Esophagus (tissue), 2 donors: ENCODE measurements around the gene ADCY7. TPM values are rescaled to one million over a fixed set of nuclear protein-coding genes. Genes with fewer than 3 reads are reported as not detected.

ENCODE experiments used
- H3K27ac ChIP-seq, 2 donors: one replicate each; pipeline ENCODE4 v1.5.1; 2013; ENCODE audit warnings: low read depth in 2 of 2, mild to moderate bottlenecking in 2 of 2, inconsistent platforms in 1 of 2, low read length in 1 of 2, moderate library complexity in 1 of 2
- H3K27me3 ChIP-seq, 2 donors: one replicate each; pipeline ENCODE4 v1.6.1; 2013; ENCODE audit warnings: low read length in 2 of 2, control low read depth in 1 of 2, mild to moderate bottlenecking in 1 of 2; ENCODE audit not compliant: insufficient read depth in 2 of 2, control insufficient read depth in 1 of 2
- H3K36me3 ChIP-seq, 2 donors: one replicate each; pipeline ENCODE4 v1.6.1; 2013; ENCODE audit warnings: low read length in 1 of 2; ENCODE audit not compliant: control insufficient read depth in 2 of 2, insufficient read depth in 2 of 2
- H3K4me1 ChIP-seq, 2 donors: one replicate each; pipeline ENCODE4 v1.6.1; 2013; ENCODE audit warnings: low read length in 1 of 2; ENCODE audit not compliant: control insufficient read depth in 2 of 2, insufficient read depth in 2 of 2
- H3K4me3 ChIP-seq, 2 donors: one replicate each; pipeline ENCODE4 v1.5.1; 2013; ENCODE audit warnings: low read length in 2 of 2, mild to moderate bottlenecking in 2 of 2, low read depth in 1 of 2, moderate library complexity in 1 of 2
- H3K9me3 ChIP-seq, 2 donors: one replicate each; pipeline ENCODE4 v1.6.1; 2013; ENCODE audit warnings: mild to moderate bottlenecking in 2 of 2, low read depth in 1 of 2, low read length in 1 of 2, moderate library complexity in 1 of 2; ENCODE audit not compliant: control insufficient read depth in 2 of 2, insufficient read depth in 1 of 2
- WGBS, 2 donors: extraction: QIAGEN DNeasy Blood & Tissue Kit; methylation state at CpG; one replicate each; pipeline ENCODE4 v1.1.7; 2013; 5-methylcytosine and 5-hydroxymethylcytosine counted together
- polyA plus RNA-seq, 2 donors: library from polyadenylated mRNA; stranded (reverse); fragments of 200-250 nt; gene quantifications; one replicate each; pipeline ENCODE4 v1.2.3, GENCODE V29; 2013
- donor health status: healthy with polysubstance abuse.
- donor health status: Bipolar disorder and iron deficiency.

The ADCY7 gene
- polyA plus RNA-seq, 2 donors: 8.9 to 9.5 TPM

- Histone ChIP-seq H3K36me3 (peaks cover 0 to 6% of the 10 kb centered on the region in 2 donors), H3K27me3 (no peaks in the 10 kb centered on the region), H3K9me3 (no peaks in the 10 kb centered on the region), H3K4me3 (no peak overlapping the region), H3K27ac (no peak overlapping the region), H3K4me1 (peaks cover 3 to 10% of the 10 kb centered on the region in 2 donors)
- 77 to 83% methylated on average over 7 of the region's 7 CpGs for WGBS, 2 donors
Observed at GRCh38 chr16:50272111-50272571, 5.8 kb downstream of the ADCY7 start.

GRCh38 chr16:50272687-50273381 is 6.5 kb downstream of the ADCY7 start:
- no peaks in the 10 kb centered on the region for H3K27me3 ChIP-seq
- peaks cover 3 to 10% of the 10 kb centered on the region in 2 donors for H3K4me1 ChIP-seq
- 90 to 92% methylated on average over 5 of the region's 5 CpGs for WGBS, 2 donors
- H3K9me3 ChIP-seq: no peaks in the 10 kb centered on the region
- peak overlapping the region in 1 of 2 donors; percentile 14 for H3K27ac ChIP-seq
- peaks cover 0 to 6% of the 10 kb centered on the region in 2 donors for H3K36me3 ChIP-seq
- no peak overlapping the region for H3K4me3 ChIP-seq

- Histone ChIP-seq H3K27ac (peak overlapping the region in 1 of 2 donors; percentile 59), H3K4me3 (no peak overlapping the region), H3K4me1 (peaks cover 3 to 10% of the 10 kb centered on the region in 2 donors), H3K36me3 (peaks cover 0 to 6% of the 10 kb centered on the region in 2 donors), H3K9me3 (no peaks in the 10 kb centered on the region), H3K27me3 (no peaks in the 10 kb centered on the region)
- WGBS, 2 donors: 86 to 95% methylated on average over 2 of the region's 2 CpGs
Observed at GRCh38 chr16:50273382-50273690, 7.0 kb downstream of the ADCY7 start.

- peaks cover 3 to 10% of the 10 kb centered on the region in 2 donors for H3K4me1 ChIP-seq
- no peaks in the 10 kb centered on the region for H3K9me3 ChIP-seq
- H3K4me3 ChIP-seq: peak overlapping the region; percentile 13 to 30
- no peaks in the 10 kb centered on the region for H3K27me3 ChIP-seq
- peak overlapping the region; percentile 59 to 75 for H3K27ac ChIP-seq
- peaks cover 0 to 6% of the 10 kb centered on the region in 2 donors for H3K36me3 ChIP-seq
- WGBS, 2 donors: 53 to 66% methylated on average over 13 of the region's 13 CpGs
Observed at GRCh38 chr16:50273888-50274325, 7.6 kb downstream of the ADCY7 start.

- WGBS, 2 donors: 73 to 77% methylated on average over 18 of the region's 18 CpGs
- H3K4me3 ChIP-seq: peak overlapping the region; percentile 13 to 30
- peaks cover 3 to 10% of the 10 kb centered on the region in 2 donors for H3K4me1 ChIP-seq
- peaks cover 0 to 6% of the 10 kb centered on the region in 2 donors for H3K36me3 ChIP-seq
- H3K27ac ChIP-seq: peak overlapping the region; percentile 59 to 75
- H3K27me3 ChIP-seq: no peaks in the 10 kb centered on the region
- no peaks in the 10 kb centered on the region for H3K9me3 ChIP-seq
Observed at GRCh38 chr16:50274326-50275097, 8.2 kb downstream of the ADCY7 start.

- Histone ChIP-seq H3K4me3 (no peak overlapping the region), H3K27me3 (no peaks in the 10 kb centered on the region), H3K4me1 (peaks cover 3 to 10% of the 10 kb centered on the region in 2 donors), H3K27ac (peak overlapping the region in 1 of 2 donors; percentile 19), H3K9me3 (no peaks in the 10 kb centered on the region), H3K36me3 (peaks cover 0 to 6% of the 10 kb centered on the region in 2 donors)
- 76 to 84% methylated on average over 3 of the region's 3 CpGs for WGBS, 2 donors
Observed at GRCh38 chr16:50275098-50275415, 8.7 kb downstream of the ADCY7 start.

- Histone ChIP-seq H3K4me1 (peaks cover 3 to 10% of the 10 kb centered on the region in 2 donors), H3K36me3 (peaks cover 0 to 6% of the 10 kb centered on the region in 2 donors), H3K4me3 (no peak overlapping the region), H3K27me3 (no peaks in the 10 kb centered on the region), H3K9me3 (no peaks in the 10 kb centered on the region), H3K27ac (no peak overlapping the region)
- 82 to 85% methylated on average over 12 of the region's 12 CpGs for WGBS, 2 donors
Observed at GRCh38 chr16:50275428-50276325, 9.3 kb downstream of the ADCY7 start.

GRCh38 chr16:50276326-50276640 is 9.9 kb downstream of the ADCY7 start:
- 93 to 94% methylated on average over 2 of the region's 2 CpGs for WGBS, 2 donors
- no peak overlapping the region for H3K27ac ChIP-seq
- H3K9me3 ChIP-seq: no peaks in the 10 kb centered on the region
- H3K4me3 ChIP-seq: no peak overlapping the region
- H3K27me3 ChIP-seq: no peaks in the 10 kb centered on the region
- peaks cover 3 to 15% of the 10 kb centered on the region in 2 donors for H3K4me1 ChIP-seq
- H3K36me3 ChIP-seq: peaks cover 0 to 6% of the 10 kb centered on the region in 2 donors

GRCh38 chr16:50276801-50277555 is 10.6 kb downstream of the ADCY7 start:
- WGBS, 2 donors: 75 to 78% methylated on average over 4 of the region's 4 CpGs
- Histone ChIP-seq H3K27me3 (no peaks in the 10 kb centered on the region), H3K9me3 (no peaks in the 10 kb centered on the region), H3K27ac (no peak overlapping the region), H3K36me3 (peaks cover 0 to 4% of the 10 kb centered on the region in 2 donors), H3K4me3 (no peak overlapping the region), H3K4me1 (peaks cover 3 to 16% of the 10 kb centered on the region in 2 donors)
